ENCODE measurements around the gene GPATCH8. TPM values are rescaled to one million over a fixed set of nuclear protein-coding genes. Genes with fewer than 3 reads are reported as not detected.
A peak's percentile ranks its signal among the peaks of the same experiment; 100 is the strongest.
"Not testable (repeated sequence)": the region's sequence is repeated elsewhere in the genome, so short reads cannot be mapped to it uniquely, and the experiment has no call there.

Gene GPATCH8
- total RNA-seq, 1 donor from 2014 or later: 44.1 TPM

GRCh38 chr17:44372036-44372435 is 131.2 kb downstream of the GPATCH8 start:
- H3K9me3 Mint-ChIP-seq: peaks cover 3% of the 10 kb centered on the region
- no peaks in the 10 kb centered on the region for H4K20me1 ChIP-seq (ENCODE audit: low read depth)
- H3K27me3 Mint-ChIP-seq (ENCODE audit: insufficient read depth, low read depth): peaks cover 19% of the 10 kb centered on the region
- H3K36me3 Mint-ChIP-seq: no peaks in the 10 kb centered on the region
- TF ChIP-seq EZH2phosphoT487 (IDR thresholded peaks at IDR 0.05) (no peak), CTCF (IDR thresholded peaks at IDR 0.05) (no peak), EZH2 (IDR thresholded peaks at IDR 0.05) (no peak)
- peaks cover 12% of the 10 kb centered on the region for H3F3A ChIP-seq (ENCODE audit: low read depth)
- no peak overlapping the region for H3K9ac ChIP-seq
- H3K4me2 ChIP-seq: no peak overlapping the region
- H3K9me3 ChIP-seq (ENCODE audit: low read depth): no peaks in the 10 kb centered on the region
- no peak overlapping the region for H3K27ac ChIP-seq
- H3K27ac Mint-ChIP-seq: no peak overlapping the region
- peaks cover 8% of the 10 kb centered on the region for H3K4me1 ChIP-seq
- peaks cover 2% of the 10 kb centered on the region for H3K27me3 ChIP-seq
- H3K79me2 ChIP-seq (ENCODE audit: low read depth): no peaks in the 10 kb centered on the region
- DNase-seq (ENCODE audit: low spot score): no peak
- no peaks in the 10 kb centered on the region for H3K36me3 ChIP-seq
- H3K4me3 ChIP-seq: no peak overlapping the region
- no peak overlapping the region for H3K4me3 Mint-ChIP-seq
- no peak overlapping the region for H2AFZ ChIP-seq (replicated peaks)
- peaks cover 9% of the 10 kb centered on the region for H3K4me1 Mint-ChIP-seq

- not testable (repeated sequence) for H3K4me1 ChIP-seq; H3K9me3 Mint-ChIP-seq; H3K36me3 ChIP-seq; H3K4me3 Mint-ChIP-seq; H4K20me1 ChIP-seq (ENCODE audit: low read depth); H3K4me3 ChIP-seq; H2AFZ ChIP-seq (replicated peaks); H3K27ac ChIP-seq; H3K79me2 ChIP-seq (ENCODE audit: low read depth); DNase-seq (ENCODE audit: low spot score); H3K9ac ChIP-seq; H3K4me1 Mint-ChIP-seq; H3F3A ChIP-seq (ENCODE audit: low read depth); H3K36me3 Mint-ChIP-seq; H3K4me2 ChIP-seq; H3K9me3 ChIP-seq (ENCODE audit: low read depth)
- Mint-ChIP-seq H3K27me3 (ENCODE audit: insufficient read depth, low read depth) (peaks cover 31% of the 10 kb centered on the region), H3K27ac (peak overlapping the region; percentile 88)
- peaks cover 25% of the 10 kb centered on the region for H3K27me3 ChIP-seq
Measured at GRCh38 chr17:44369414-44370023, 133.7 kb downstream of the GPATCH8 start.

GRCh38 chr17:44368391-44369243 is 134.6 kb downstream of the GPATCH8 start:
- not testable (repeated sequence) for H3K4me3 ChIP-seq; H3K79me2 ChIP-seq (ENCODE audit: low read depth); H3K36me3 ChIP-seq; H3K27ac Mint-ChIP-seq; H3K4me2 ChIP-seq; H3K4me3 Mint-ChIP-seq; H3K9ac ChIP-seq; H3K4me1 Mint-ChIP-seq; DNase-seq (ENCODE audit: low spot score); H2AFZ ChIP-seq (replicated peaks); H3K27ac ChIP-seq; H3F3A ChIP-seq (ENCODE audit: low read depth); H3K4me1 ChIP-seq; H3K9me3 Mint-ChIP-seq; H3K9me3 ChIP-seq (ENCODE audit: low read depth); H4K20me1 ChIP-seq (ENCODE audit: low read depth); H3K36me3 Mint-ChIP-seq
- peaks cover 33% of the 10 kb centered on the region for H3K27me3 ChIP-seq
- H3K27me3 Mint-ChIP-seq (ENCODE audit: insufficient read depth, low read depth): peaks cover 28% of the 10 kb centered on the region

GRCh38 chr17:44367231-44367979 is 135.8 kb downstream of the GPATCH8 start:
- no peak for DNase-seq (ENCODE audit: low spot score)
- TF ChIP-seq EZH2 (IDR thresholded peaks at IDR 0.05) (no peak), EZH2phosphoT487 (IDR thresholded peaks at IDR 0.05) (no peak), CTCF (IDR thresholded peaks at IDR 0.05) (no peak)
- peaks cover 11% of the 10 kb centered on the region for H3K79me2 ChIP-seq (ENCODE audit: low read depth)
- Mint-ChIP-seq H3K4me3 (no peak overlapping the region), H3K4me1 (peaks cover 8% of the 10 kb centered on the region), H3K9me3 (peaks cover 3% of the 10 kb centered on the region), H3K27ac (no peak overlapping the region), H3K36me3 (no peaks in the 10 kb centered on the region), H3K27me3 (ENCODE audit: insufficient read depth, low read depth) (peaks cover 26% of the 10 kb centered on the region)
- no peak overlapping the region for H3K4me2 ChIP-seq
- H3K27ac ChIP-seq: no peak overlapping the region
- peaks cover 33% of the 10 kb centered on the region for H3K27me3 ChIP-seq
- no peaks in the 10 kb centered on the region for H3K36me3 ChIP-seq
- H2AFZ ChIP-seq (replicated peaks): no peak overlapping the region
- H3F3A ChIP-seq (ENCODE audit: low read depth): peaks cover 10% of the 10 kb centered on the region
- no peak overlapping the region for H3K4me3 ChIP-seq
- H3K4me1 ChIP-seq: peaks cover 3% of the 10 kb centered on the region
- H4K20me1 ChIP-seq (ENCODE audit: low read depth): peaks cover 6% of the 10 kb centered on the region
- H3K9ac ChIP-seq: no peak overlapping the region
- H3K9me3 ChIP-seq (ENCODE audit: low read depth): no peaks in the 10 kb centered on the region

GRCh38 chr17:44365051-44365450 is 138.2 kb downstream of the GPATCH8 start:
- H3K79me2 ChIP-seq (ENCODE audit: low read depth): peaks cover 34% of the 10 kb centered on the region
- H3K4me3 ChIP-seq; H3K27ac ChIP-seq; H3K36me3 Mint-ChIP-seq; DNase-seq (ENCODE audit: low spot score); H3K9me3 Mint-ChIP-seq; H3K4me2 ChIP-seq; H2AFZ ChIP-seq (replicated peaks); H3K27ac Mint-ChIP-seq; H3K9ac ChIP-seq; H3K9me3 ChIP-seq (ENCODE audit: low read depth); H3K36me3 ChIP-seq: not testable (repeated sequence)
- H3K27me3 ChIP-seq: peaks cover 33% of the 10 kb centered on the region
- H3K4me1 ChIP-seq: peaks cover 27% of the 10 kb centered on the region
- H4K20me1 ChIP-seq (ENCODE audit: low read depth): peaks cover 30% of the 10 kb centered on the region
- Mint-ChIP-seq H3K4me1 (peaks cover 28% of the 10 kb centered on the region), H3K27me3 (ENCODE audit: insufficient read depth, low read depth) (peaks cover 26% of the 10 kb centered on the region), H3K4me3 (peak overlapping the region; percentile 93)
- H3F3A ChIP-seq (ENCODE audit: low read depth): peaks cover 26% of the 10 kb centered on the region

All from neural progenitor cell (in vitro differentiated cells).